Panc1 (cell line): ENCODE results near the gene NPPB.

Experiments
- CTCF ChIP-seq: fragments of 450-650 bp; IDR thresholded peaks from 2 replicates; pipeline ENCODE4 v1.5.1; 2017; ENCODE audit warnings: mild to moderate bottlenecking
- SIN3A ChIP-seq: IDR thresholded peaks from 2 replicates; pipeline ENCODE4 v1.6.1; 2012; ENCODE audit warnings: low read depth, mild to moderate bottlenecking, low read length, moderate library complexity, borderline replicate concordance; ENCODE audit not compliant: insufficient read depth

GRCh38 chr1:11878081-11878890 is 19.5 kb upstream of the NPPB start:
- TF ChIP-seq CTCF (no peak), SIN3A (no peak)
